NK-92 treated with Interleukin-12 subunit alpha and Interleukin-12 subunit beta, amount 100 ng/mL, for 24 hours (cell line): Measurements from ENCODE around the gene KCNJ18.
"Not testable (repeated sequence)": the region's sequence is repeated elsewhere in the genome, so short reads cannot be mapped to it uniquely, and the experiment has no call there.

Source experiments
- DNase-seq: peaks from one replicate; lab custom pipeline; 2025; lab: John Stamatoyannopoulos, UW

Gene KCNJ18

GRCh38 chr17:21685061-21685795, 7.1 kb upstream of the KCNJ18 start:
- DNase-seq, result not testable (repeated sequence)

GRCh38 chr17:21686165-21687015, 5.9 kb upstream of the KCNJ18 start:
- no peak for DNase-seq

GRCh38 chr17:21687136-21687953, 5.0 kb upstream of the KCNJ18 start:
- DNase-seq, result no peak

GRCh38 chr17:21688293-21688949, 3.9 kb upstream of the KCNJ18 start:
- DNase-seq, result no peak

GRCh38 chr17:21689604-21690003, 2.7 kb upstream of the KCNJ18 start:
- no peak for DNase-seq

GRCh38 chr17:21690811-21691210, 1.5 kb upstream of the KCNJ18 start:
- peak; percentile 54 for DNase-seq

- peak; percentile 20 for DNase-seq
These were observed 842 bp upstream of the KCNJ18 start for GRCh38 chr17:21691481-21691880.

- not testable (repeated sequence) for DNase-seq
These were observed 362 bp downstream of the KCNJ18 start for GRCh38 chr17:21692704-21693065.

- not testable (repeated sequence) for DNase-seq
These were observed 1.1 kb downstream of the KCNJ18 start for GRCh38 chr17:21693391-21693796.

- peak; percentile 53 for DNase-seq
These were observed 1.6 kb downstream of the KCNJ18 start for GRCh38 chr17:21693937-21694336.

GRCh38 chr17:21696227-21696626, 3.9 kb downstream of the KCNJ18 start:
- DNase-seq, result not testable (repeated sequence)

GRCh38 chr17:21696842-21697507, 4.7 kb downstream of the KCNJ18 start:
- not testable (repeated sequence) for DNase-seq

- not testable (repeated sequence) for DNase-seq
These were observed 5.2 kb downstream of the KCNJ18 start for GRCh38 chr17:21697508-21697860.

GRCh38 chr17:21698437-21699075, 6.2 kb downstream of the KCNJ18 start:
- not testable (repeated sequence) for DNase-seq

GRCh38 chr17:21699124-21699523, 6.8 kb downstream of the KCNJ18 start:
- not testable (repeated sequence) for DNase-seq

GRCh38 chr17:21699573-21700236, 7.4 kb downstream of the KCNJ18 start:
- DNase-seq, result not testable (repeated sequence)

- not testable (repeated sequence) for DNase-seq
These were observed 8.8 kb downstream of the KCNJ18 start for GRCh38 chr17:21701090-21701489.

GRCh38 chr17:21702029-21702428, 9.7 kb downstream of the KCNJ18 start:
- DNase-seq, result not testable (repeated sequence)

GRCh38 chr17:21702521-21702920, 10.2 kb downstream of the KCNJ18 start:
- not testable (repeated sequence) for DNase-seq
